Stimulated activated CD4-positive, alpha-beta T cell treated with anti-CD3 and anti-CD28 coated beads, Interleukin-4, amount 100 ng/mL, for 4 hours (primary cell): ENCODE measurements around the gene WDCP.
"Not testable (repeated sequence)": the region's sequence is repeated elsewhere in the genome, so short reads cannot be mapped to it uniquely, and the experiment has no call there.

Source experiments
- DNase-seq, 2 experiments: peaks; one replicate each; pipeline ENCODE4 v3.0.0-alpha.2; 2020

The WDCP gene, protein sequence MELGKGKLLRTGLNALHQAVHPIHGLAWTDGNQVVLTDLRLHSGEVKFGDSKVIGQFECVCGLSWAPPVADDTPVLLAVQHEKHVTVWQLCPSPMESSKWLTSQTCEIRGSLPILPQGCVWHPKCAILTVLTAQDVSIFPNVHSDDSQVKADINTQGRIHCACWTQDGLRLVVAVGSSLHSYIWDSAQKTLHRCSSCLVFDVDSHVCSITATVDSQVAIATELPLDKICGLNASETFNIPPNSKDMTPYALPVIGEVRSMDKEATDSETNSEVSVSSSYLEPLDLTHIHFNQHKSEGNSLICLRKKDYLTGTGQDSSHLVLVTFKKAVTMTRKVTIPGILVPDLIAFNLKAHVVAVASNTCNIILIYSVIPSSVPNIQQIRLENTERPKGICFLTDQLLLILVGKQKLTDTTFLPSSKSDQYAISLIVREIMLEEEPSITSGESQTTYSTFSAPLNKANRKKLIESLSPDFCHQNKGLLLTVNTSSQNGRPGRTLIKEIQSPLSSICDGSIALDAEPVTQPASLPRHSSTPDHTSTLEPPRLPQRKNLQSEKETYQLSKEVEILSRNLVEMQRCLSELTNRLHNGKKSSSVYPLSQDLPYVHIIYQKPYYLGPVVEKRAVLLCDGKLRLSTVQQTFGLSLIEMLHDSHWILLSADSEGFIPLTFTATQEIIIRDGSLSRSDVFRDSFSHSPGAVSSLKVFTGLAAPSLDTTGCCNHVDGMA

DNA sequence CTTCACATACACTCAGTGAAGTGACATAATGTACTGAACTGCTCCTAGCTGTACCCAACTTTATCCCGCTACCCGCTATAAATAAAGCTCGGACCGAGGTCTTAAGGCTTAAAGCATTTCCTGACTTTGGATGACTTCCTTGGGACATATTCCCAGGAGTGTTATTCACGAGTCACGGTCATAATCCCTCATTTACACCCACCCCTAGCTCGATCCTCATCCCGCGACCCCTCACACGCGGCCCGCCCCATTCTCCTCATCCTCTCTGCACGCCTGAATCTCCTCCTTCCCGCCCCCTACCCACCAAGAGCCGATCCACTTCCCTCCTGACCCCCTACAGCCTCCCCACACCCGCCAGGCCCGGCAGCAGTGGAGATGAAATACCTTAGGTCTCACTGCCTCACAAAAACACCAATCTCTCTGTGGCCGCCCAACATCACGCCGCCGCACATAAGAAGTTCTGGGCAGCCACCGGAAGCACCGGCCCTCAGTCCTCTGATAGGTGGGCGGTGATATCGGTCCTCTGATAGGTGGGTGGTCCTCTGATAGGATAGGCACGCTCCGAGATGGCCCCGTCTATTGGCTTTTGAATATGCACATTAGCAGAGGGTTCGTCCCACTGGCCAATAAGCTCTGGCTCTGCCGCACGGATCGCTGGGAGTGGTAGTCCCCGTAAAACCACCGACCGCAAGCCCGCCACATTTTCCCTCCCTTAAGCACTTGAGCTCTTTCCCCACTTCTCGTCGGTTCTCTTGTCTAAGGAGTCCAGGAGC, at the start of gene WDCP:
WDCP (minus strand) TSS at position 462 of the 773 bp plus-strand sequence. CDS start 7,897 bp downstream, outside the sequence.
- DNase-seq, result peak; percentile 80 to 94

DNA sequence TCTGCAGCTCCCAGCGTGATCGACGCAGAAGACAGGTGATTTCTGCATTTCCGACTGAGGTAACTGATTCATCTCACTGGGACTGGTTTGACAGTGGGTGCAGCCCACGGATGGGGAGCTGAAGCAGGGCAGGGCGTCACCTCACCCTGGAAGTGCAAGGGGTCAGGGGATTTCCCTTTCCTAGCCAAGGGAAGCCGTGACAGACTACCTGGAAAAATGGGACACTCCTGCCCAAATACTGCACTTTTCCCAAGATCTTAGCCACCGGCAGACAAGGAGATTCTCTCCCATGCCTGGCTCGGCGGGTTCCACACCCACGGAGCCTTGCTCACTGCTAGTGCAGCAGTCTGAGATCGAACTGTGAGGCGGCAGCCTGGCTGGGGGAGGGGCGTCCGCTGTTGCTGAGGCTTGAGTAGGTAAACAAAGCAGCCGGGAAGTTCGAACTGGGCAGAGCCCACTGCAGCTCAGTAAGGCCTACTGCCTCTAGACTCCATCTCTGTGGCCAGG, 48.0 kb upstream of the WDCP start:
- not testable (repeated sequence) for DNase-seq

DNA sequence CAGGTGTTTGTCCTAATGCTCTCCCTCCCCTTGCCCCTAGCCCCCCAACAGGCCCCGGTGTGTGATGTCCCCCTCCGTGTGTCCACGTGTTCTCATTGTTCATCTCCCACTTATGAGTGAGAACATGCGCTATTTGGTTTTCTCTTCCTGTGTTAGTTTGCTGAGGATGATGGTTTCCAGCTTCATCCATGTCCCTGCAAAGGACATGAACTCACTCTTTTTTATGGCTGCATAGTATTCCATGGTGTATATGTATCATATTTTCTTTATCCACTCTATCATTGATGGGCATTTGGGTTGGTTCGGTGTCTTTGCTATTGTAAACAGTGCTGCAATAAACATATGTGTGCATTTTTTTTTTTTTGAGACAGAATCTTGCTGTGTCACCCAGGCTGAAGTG, 46.1 kb upstream of the WDCP start:
- DNase-seq, result not testable (repeated sequence)

DNA sequence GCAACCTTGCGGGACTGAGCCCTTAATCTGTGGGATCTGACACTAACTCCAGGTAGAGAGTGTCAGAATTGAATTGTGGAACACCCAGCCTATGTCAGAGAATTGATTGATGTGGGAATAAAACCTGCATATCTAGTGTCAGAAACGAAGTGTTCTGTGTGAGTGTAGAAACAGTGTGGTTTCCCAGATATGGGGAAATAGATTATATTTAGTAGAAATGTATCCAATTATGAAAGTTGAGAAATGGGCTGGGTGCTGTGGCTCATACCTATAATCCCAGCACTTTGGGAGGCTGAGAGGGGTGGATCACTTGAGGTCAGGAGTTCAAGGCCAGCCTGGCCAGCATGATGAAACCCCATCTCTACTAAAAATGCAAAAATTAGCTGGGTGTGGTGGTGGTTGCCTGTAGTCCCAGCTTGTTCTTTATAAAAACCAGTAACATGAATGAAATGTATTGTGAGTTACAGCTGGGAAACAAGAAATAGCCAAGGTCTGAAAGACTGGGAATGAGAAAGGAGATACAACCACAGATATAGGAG, 41.7 kb upstream of the WDCP start:
- DNase-seq, result no peak

DNA sequence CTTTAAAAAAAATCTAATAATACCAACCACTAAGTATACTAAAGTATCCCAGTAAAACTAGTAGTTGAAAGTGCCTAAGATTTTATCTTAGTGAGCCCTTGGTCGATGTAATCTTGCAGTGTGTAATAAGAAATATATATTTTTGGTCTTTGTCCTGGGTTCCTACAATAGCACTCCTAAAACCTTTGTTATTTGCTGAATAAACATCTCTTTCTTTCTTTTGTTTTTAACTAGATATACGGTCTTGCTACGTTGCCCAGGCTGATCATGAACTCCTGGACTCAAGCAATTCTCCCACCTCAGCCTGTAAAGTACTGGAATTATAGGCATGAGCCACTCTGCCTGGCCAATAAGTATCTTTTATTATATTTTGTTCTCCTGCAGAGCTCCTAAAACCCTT, 39.8 kb upstream of the WDCP start:
- no peak for DNase-seq

DNA sequence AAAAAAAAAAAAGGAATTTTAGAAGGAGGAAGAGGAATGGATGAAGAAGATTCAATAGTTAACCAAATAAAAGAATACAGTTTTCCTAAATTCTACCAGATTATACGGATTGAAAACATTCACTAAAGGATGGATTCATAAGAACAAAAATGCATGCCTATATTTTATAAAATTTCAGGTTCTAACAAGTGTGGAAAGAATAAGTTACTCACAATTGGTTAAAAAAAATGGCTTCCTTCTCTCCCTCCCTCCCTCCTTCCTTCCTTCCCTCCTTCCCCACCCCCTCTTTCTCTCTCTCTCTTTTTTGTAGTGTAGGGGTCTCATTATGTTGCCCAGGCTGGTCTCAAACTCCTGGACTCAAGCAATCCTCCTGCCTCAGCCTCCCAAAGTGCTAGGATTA, 39.0 kb upstream of the WDCP start:
- DNase-seq, result no peak

DNA sequence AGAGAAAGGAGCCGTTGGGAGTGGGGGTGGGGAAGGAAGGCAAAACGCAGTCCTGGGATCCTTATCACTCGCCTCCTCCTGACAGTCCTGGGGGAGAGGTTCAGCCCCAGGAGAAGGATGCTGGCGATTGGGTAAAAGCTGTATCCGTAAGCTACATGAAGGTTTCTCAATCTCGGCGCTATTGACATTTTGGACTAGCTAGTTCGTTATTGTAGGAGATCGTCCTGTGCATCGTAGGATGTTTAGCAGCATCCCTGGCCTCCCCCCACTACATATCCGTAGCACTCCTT, 38.0 kb upstream of the WDCP start:
- DNase-seq, result no peak

DNA sequence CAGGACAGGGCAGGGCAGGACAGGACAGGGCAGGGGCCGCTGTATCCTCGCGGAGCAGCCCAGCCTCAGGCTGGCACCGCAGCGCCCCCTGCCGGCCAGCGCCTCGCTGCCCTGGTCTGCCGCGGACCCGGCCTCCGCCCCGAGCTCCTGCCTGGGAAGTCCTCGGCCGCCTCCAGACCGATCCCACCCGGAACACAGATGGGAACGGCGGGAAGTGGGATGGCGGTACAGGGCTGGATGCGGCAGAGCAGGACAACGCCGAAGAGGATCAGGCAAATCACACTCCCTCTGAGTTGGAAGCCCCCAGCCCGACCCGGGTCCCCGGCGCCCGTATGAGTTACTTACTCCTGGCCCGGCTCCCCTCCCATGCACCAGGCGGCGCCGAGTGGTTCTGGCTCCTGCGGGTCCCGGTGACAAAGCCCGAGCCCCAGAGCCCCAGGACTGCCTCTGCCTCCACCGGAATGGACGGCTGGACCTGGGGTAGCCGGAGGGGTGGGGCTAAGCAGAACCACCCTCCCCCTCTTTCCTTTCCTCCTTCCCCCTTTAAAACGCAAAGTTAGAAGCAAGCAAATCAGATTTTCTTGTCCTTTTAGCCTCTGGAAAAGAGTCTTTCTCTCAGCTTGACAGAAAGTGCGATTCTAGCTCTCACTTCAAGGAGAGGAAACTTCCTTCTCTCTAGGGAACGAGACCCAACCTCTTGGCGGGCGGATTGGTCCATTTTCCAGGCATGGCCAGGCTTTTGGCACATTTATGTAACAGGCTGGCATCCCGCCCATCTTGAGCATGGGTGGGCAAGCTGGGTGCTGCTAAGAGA, 37.4 kb upstream of the WDCP start, which contains the start of gene TP53I3:
TP53I3 (minus strand) TSS at position 449 of the 814 bp plus-strand sequence. CDS start 508 bp downstream, outside the sequence.
- peak; percentile 64 to 83 for DNase-seq

DNA sequence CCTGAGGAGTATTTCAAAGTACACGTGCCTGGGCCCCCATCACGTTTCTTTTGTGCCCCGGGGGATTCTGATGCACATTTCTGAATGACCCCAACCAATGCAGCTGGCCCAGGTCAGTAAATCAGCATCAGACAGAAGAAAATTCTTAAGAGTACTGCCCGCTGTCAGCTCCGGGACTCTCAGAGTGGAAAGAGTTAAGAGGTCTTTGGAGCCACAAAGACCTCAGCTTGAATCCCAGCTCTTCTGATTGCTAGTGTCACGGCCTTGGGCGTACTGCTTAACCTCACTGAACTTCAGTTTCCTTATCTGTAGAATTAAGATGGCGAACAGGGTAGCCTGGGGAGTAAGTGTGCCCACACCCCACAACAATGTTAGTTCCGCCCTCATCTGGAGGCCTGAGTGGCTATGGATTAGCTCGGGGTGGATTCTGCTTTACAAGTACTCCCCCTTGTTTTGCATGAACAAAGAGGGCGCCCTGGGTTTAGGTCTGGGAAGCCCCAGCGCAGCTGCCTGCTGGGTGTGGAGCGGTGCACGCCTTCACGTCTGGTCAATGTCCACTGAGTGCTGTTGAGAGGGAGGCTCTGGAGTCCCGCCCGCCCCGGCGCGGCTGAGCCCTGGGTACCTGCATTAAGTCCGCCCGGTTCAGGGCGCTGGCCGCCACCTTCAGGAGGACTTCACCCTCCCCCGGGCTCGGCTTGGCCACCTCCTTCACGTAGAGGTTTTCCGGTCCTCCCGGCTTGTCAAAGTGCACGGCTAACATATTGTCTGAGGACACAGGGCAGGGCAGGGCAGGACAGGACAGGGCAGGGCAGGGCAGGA, 36.6 kb upstream of the WDCP start:
- no peak for DNase-seq

DNA sequence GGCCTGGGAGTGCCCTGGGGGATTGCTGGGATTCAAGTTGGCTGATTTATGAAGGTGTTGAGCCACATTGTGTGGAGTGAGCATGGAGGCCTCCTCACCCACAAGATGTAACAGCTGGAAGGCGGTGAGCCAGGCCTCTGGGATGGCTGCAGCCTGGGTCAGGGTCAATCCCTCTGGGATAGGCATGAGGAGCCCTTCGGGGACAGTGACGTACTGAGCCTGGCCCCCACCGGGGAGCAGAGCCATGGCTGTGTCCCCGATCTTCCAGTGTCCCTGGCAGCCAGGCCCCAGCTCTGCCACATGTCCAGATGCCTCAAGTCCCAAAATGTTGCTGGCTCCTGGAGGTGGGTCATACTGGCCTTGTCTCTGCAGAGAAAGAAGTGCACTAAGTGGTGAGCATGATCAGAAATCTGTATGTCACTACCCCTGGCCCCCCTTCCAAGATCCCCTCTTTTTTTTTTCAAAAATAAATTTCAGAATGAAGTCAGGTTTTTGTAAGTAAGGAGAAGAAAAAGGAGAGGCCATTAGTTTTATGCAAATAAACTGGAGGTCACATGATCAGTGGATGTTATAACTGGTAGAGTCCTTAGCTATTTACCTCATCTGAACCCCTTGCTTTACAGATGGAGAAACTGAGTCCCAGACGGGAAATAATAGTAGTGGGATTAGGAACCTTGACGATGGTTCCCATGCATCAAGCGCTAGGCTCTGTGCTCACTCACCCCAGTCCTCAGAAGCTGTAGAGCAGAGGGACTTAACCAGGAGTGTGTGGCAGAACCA, 35.8 kb upstream of the WDCP start:
- no peak for DNase-seq

DNA sequence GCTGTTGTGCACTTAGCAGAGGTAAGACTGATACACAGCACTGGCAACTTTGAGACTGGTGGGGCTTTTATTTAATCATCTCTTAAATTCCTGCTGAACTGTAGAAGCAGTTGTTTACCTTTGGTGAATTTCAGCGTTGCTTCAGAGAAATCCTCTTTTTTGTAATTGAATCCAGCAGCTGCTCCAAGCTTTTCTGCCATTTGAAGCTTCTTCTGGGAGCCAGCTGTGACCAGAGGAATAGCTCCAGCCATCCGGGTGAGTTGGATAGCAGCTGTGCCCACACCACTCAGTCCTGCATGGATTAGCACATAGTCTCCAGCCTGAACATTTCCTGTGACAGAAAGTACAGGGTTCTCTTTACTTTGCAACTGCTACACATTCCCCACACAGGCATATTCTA, 33.5 kb upstream of the WDCP start:
- DNase-seq, result no peak

DNA sequence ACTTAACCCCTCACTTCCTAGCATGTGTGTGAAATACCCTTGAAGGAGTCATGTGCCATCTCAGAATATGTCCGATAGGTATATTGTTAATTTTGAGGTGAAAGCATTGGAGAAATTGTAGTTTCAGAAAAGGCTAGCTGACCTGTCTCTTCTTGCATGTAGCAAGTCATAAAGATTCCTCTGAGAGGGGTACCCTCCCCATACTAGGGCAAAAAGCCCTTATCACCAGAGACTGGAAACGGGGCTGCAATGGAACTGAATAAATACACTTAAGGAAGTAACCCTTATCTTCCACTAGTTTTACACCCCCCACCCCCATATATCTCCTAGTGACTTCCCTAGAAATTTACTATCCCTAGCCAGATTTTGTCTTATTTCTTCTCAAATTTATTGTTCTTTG, 30.7 kb upstream of the WDCP start:
- DNase-seq, result no peak

DNA sequence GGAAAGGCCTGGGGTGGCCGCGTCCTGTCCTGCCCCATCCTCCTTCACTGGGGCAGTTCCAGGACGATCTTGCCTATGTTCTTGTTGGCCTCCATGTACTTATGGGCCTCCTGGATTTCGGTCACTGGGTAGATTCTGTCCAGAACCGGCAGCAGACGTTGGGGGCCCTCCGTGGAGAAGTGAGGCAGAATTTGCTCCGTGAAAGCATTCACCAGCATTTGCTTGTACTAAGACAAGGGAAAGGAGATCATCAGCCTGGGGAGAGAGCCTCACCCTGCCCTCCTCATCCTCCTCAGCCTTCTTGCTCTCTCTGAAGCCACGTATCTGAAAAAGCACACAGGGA, 30.3 kb upstream of the WDCP start:
- DNase-seq, result no peak

DNA sequence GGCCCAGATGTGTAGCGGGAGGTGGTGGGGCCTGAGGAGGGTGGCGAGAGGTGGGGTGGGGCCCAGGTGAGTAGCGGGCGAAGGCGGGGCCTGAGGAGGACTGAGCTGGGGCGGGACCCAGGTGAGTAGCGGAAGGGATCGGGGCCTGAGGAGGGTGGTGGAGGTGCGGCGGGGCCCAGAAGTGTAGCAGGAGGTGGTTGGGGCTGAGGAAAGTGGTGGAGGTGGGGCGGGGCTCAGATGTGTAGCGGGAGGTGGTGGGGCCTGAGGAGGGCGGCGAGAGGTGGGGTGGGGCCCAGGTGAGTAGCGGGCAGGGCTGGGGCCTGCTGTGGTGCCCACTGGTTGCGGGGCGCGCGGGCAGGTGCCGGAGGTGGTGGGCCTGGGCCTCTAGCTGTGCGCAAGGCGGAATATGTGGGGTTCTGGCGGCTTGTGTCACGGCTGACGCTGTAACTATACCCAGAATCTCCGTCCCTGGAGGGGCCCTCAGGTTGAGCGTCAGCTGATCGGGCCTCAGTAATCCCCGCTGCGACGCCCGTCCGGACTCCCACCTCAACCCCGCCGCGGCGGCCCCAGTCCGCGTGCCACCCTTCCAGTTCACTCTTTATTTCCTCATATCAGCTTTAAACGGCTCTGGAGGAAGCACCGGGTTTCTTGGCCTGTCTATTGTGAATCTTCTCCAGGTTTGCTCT, 29.8 kb upstream of the WDCP start:
- no peak for DNase-seq

DNA sequence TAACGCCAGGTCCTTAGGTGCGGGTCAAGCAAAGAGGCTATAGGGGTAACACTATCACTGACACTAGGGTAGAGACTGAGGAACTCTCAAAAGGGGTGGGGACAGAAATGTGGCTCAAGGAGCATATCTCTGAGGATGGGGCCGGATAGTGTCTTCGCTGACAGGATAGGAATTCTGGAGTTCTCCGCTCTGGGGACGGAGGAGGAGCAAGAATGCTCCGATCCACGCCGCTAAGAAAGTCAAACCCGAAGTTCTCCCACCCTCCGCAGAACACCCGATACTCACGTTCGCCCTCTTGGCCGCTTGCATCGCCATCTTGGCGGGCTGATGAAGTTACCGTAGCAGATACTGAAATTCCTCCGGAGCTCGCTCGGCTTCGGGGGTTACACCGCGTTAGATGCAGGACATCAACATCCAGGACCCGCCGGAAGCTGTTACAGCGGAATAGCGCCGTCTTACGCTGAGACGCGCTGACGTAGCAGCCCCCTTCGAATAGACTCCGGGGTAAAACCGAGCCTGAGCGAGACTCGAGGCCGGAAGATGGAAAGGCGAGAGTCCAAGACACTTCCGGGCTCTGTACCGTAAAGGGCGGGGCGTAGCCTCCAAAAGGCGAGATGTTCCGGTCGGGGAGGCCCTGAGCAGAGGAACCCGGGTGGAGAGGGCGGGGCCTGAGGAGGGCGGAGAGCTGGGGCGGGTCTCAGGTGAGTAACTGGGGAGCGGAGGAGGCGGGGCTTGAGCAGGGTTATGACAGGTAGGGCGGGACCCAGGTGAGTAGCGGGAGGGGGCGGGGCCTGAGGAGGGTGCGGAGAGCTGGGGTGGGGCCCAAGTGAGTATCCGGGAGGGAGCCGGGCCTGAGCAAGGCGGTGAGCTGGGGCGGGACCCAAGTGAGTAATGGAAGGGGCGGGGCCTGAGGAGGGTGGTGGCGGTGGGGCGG, 29.0 kb upstream of the WDCP start, which contains the start of gene SF3B6:
SF3B6 (minus strand) TSS at position 412 of the 934 bp plus-strand sequence; CDS start at position 315, 97 bp downstream.
- peak; percentile 99 to 100 for DNase-seq

DNA sequence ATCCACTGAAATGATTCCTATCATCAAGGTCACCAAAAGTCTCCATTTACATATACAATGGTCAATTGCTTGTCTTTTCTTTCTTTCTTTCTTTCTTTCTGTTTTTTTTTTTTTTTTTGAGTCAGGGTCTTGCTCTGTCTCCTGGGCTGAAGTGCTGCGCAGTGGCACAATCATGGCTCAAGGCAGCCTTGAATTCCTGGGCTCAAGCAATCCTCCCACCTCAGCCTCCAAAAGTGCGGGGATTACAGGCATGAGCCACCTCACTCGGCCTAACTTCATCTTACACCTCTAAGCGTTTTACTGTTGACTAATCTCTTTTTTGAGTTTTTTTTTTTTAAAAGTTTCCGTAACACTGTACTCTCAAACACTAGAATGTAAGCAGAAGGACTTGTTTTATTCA, 28.1 kb upstream of the WDCP start:
- no peak for DNase-seq

DNA sequence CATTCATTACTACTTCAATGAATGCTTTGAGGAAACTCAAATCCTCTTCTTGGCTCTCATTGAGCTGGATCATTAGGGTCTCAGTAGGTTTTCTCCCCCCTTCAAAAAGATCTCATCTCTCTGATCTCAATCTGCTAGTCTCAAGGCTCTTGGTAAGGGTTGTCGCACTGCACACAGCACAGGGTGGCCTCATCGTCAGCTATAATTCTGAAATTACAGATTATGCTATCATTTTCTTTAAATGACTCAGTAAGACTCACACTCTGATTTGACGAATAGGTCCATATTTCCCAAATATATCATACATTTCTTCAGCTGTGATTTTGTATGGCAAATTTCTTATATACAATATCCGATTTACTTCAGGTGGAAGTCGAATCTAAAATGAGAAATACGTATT, 26.6 kb upstream of the WDCP start:
- no peak for DNase-seq

DNA sequence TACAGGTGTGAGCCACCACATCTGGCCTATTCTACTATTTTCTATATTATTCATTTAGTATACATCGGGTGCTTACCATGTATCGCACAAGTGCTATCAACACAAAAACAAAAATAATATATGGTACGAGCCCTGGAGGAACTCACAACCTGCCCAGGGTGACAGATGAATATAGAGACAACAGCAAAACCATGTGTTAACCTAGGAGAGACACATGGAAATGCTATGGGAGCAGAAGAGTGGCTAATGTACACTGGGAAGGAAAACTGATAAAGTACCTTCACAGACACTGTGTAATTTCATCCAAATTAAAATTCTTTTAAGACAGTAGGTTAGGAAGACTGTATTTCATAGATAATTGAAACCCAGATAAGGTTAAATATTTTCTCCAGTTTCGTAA, 25.1 kb upstream of the WDCP start:
- DNase-seq, result no peak

DNA sequence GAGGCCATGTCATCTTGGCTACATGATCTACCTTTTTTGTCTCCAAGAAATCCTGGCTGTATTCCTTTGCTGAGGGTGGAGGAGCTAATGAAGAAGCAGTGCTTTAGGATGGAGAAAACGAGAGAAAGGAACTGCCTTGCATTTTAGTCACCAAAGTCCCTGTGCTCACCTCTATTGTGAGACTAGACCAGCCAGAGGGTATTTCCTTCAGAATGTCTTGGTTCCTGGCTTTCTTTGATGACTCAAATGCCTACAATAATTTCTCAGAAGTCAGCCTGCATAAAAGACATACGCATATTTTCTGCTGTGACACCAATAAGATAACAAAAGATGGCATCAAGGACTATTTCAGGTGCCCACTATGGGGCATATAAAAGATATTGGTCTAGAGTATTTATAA, 18.1 kb upstream of the WDCP start:
- no peak for DNase-seq
